ENCODE results near the gene EME2.
"Not testable (repeated sequence)": the region's sequence is repeated elsewhere in the genome, so short reads cannot be mapped to it uniquely, and the experiment has no call there.

EME2 gene

GRCh38 chr16:1772362-1772907 is at the start of gene EME2:
Gene EME2, plus strand, starts transcription at chr16:1772810. Its CDS starts 418 bp downstream, at chr16:1773228.
- peak; percentile 71 for DNase-seq

GRCh38 chr16:1723450-1724147 is 49.0 kb upstream of the EME2 start:
- DNase-seq = peak; percentile 41

DNA sequence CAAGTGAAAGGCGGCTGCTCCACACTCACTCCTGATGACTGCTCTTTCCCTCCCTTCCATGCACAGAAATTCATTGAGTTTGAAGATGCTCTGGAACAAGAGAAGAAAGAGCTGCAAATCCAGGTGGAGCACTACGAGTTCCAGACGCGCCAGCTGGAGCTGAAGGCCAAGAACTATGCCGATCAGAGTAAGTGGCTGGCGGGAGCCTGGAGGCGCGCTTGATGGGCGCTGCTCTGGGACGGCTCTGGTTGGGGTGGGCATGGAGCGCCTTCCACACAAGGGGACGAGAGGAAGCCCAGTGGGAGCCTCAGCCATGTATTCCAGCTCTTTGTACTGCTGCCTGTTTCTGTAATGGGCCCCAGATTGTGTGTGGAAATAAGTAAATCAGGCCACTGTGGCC is 48.1 kb upstream of the EME2 start:
- no peak for DNase-seq

- no peak for DNase-seq
These were observed 45.7 kb upstream of the EME2 start for GRCh38 chr16:1726661-1727502.

GRCh38 chr16:1727651-1728624 is 44.7 kb upstream of the EME2 start:
- DNase-seq = no peak

- no peak for DNase-seq
These were observed 43.6 kb upstream of the EME2 start for GRCh38 chr16:1729026-1729425.

GRCh38 chr16:1729445-1729844 is 43.2 kb upstream of the EME2 start:
- DNase-seq = no peak

GRCh38 chr16:1731073-1731472 is 41.5 kb upstream of the EME2 start:
- DNase-seq = no peak

DNA sequence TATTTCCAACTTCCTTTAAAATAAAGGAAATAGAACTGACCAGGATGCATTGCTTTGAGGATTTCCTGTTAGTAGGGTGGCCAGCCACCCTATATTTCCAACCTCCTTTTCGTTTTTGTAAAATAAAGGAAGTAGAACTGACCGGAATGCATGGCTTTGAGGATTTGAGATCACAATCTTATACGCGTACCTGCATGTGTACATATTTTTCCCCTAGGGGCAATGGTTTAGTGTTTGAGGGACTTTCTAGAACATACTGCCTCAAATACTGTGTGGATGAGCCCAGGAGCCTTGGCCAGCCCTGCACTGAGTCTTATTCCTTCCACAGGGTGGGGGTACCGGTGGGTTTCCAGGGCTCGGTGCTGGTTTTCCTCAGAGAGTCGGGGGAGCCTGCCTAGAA is 41.0 kb upstream of the EME2 start:
- DNase-seq = no peak

DNA sequence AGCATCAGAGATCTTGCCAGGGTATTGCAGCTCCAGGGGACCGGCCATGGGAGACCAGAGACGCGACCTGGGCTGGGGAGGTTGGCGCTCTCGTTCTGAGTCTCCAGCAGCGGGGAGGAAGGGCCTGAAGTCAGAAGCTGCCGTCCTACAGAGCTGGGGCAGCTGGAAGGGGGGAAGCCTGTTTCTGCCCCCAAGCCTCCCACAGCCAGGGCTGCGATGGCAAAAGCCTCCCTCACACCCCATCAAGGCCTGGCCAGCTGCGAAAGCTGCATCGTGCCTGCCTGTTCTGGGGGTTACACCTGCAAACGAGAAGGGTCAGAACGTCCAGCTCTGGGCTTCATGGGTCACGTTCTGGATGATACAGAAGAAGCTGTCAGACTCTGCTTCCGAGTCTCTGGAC is 40.5 kb upstream of the EME2 start:
- DNase-seq = no peak

DNA sequence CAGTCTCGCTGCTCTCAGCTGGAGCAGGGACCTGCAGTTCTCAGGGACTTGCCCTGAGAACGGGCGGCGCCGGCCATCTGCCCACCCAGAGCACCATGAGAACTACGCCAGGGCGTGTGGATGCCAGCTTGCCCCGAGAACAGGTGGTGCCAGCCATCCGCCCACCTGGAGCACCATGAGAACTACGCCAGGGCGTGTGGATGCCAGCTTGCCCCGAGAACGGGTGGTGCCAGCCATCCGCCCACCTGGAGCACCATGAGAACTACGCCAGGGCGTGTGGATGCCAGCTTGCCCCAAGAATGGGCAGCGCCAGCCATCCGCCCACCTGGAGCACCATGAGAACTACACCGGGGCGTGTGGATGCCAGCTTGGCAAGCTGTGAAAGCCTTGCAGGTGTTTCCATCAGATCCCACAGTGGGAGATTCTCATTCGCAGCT is 40.0 kb upstream of the EME2 start:
- DNase-seq = not testable (repeated sequence)

DNA sequence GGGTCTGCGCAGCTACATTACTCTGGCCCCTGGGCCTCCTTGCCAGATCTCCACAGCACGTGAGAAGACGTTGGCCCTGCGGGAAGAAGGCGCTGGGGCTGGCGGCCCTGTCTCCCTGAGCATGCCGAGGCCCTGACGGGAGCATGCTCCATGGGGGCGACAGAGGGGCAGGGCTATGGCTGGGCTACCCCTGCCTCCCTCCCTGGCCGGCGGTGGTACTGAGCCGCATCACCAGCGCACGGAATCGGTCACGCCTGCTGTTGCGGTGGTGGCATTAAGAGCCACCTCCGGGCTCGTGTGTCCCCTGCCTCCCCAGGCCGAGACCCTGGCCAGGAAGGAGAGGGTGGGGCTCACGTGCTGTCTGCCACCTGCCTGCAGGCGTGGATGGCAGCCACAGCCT is 38.5 kb upstream of the EME2 start:
- DNase-seq = no peak

DNA sequence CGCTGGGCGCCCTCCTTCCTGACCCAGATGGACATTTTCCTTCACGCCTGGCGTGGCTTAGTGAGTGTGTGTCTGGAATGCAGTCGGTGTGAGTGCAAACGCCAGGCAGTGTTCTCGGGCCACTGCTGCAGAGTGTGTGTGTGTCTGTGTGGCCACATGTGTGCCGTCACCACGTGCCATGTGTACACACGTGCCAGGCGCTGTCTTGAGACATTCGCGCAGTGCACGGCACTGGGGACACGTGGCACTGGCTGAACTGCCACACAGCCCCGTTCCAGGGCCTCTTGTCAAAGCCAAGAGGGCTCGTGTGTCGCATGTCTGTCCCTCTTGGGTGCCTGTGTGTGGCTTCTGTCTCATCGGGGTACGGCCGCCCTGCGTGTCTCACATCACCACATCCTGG is 37.8 kb upstream of the EME2 start:
- DNase-seq = no peak

DNA sequence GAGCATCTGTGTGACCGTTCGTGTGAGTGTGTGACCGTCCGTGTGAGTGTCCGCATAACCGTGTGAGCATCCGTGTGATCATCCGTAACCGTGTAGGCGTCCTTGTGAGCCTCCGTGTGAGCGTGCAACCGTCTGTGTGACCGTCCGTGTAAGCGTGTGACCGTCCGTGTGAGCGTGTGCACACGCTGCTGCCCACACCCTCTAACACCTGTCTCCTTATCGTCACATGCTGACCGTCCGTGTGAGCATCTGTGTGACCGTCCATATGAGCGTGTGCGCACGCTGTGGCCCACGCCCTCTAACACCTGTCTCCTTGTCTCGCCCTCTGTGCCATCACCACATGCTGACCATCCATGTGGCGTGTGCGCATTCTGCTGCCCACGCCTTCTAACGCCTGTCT is 32.4 kb upstream of the EME2 start:
- no peak for DNase-seq

DNA sequence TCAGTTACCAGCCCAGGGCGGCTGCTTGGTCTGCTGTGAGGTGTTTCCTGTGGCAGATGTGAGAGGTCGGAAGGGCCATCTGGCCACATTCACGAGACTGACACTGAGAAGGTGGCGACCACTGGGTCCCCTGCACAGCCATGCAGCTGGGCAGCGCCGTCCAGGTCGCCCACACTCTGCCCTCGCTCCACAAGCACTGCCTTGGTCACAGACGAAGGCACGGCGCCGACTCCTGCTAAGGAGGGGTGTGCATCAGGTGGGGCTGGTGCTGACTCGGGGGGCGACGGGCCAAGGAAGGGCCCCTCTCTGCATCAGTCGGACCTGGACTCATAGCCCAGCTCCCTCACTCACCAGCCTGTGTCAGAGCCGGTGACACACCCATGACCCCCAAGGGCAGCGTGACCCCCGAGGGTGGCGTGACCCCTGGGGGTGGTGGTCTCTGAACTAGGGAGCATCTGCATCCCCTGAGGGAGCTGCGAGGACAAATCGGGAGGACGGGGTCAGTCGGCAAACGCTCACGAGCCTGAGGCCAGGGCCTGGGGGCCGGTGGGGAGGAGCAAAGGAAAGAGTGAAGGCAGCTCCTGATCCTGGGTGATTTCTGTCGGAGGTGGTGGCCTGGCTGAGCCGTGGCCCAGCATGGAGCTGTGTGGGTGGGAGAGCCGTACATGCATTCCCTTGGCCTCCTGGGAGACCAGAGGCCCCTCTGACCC is 31.7 kb upstream of the EME2 start:
- no peak for DNase-seq

- no peak for DNase-seq
These were observed 31.0 kb upstream of the EME2 start for GRCh38 chr16:1741553-1742165.

DNA sequence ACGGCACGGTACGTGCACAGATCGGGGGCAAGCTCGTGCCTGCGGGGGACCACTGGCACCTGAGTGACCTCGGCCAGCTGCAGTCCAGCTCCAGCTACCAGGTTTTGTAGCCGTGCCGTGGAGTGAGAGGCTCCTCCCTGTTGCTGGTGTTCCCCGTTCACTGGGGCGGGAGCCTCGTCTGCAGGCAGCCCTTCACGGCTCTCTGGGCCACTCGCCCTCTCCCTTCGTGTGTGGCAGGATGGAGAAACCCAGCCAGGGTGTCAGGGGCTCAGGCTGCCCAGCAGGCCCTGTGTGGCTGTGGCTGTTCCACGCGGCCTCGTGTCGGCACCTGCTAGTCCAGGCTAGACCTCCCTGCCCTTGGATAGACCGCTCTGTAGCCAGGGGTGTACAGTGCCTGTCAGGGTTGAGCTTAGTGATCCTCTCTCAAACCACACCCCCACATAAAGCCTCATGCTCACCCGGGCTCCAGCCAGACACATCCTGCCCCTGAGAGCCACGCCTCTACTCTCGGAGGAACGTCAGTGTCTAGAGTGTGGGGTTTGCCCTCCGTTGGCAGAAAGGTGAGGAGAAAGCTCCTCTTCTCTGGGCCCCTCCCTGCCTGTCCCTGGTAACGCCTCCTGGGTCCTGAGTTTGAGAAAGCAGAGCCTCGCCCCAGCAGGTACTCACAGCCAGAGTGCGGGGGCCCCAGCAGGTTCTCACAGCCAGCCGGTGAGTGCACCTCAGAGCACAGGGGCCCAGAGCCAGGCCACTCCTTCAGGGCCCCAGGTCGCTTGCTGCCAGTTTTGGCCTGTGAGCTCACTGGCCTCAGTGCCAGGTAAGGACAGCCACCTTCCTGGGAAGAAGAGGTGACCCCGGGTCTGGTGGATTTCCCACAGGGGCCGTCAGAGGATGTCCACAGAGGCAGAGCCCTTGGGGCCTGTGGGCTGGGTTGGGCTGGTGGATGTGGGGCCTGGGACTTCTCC is 29.0 kb upstream of the EME2 start:
- no peak for DNase-seq

DNA sequence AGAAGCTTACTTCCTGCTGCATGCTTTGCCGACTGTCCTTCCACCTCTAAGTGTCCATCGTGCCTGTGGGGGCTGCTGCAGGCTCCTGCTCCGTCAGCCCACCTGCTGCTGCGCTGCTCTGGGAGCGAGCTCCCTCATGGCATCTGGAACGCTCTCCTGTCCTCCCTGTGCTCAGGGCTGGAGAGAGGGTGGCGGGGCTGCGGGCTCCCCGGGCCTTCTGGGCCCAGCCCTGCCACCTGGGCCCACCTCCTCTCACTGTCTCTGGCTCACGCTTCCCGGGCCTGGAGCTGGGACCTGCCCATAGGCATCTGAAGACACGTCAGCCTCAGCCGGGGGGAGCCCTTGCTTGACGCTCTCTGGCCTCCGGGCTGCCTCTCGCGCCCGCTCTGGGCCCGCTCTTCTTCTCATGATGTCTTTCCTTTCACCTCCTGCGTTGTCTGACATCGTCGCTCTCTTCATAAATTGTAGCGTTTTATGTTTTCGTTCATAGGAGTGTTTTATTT is 28.2 kb upstream of the EME2 start:
- DNase-seq = no peak

- no peak for DNase-seq
These were observed 27.3 kb upstream of the EME2 start for GRCh38 chr16:1745181-1745899.
